ENCODE data around the gene SLC9A2. TPM values are rescaled to one million over a fixed set of nuclear protein-coding genes. Genes with fewer than 3 reads are reported as not detected.

The SLC9A2 gene
- total RNA-seq, 1 donor from 2014 or later, result not detected

DNA sequence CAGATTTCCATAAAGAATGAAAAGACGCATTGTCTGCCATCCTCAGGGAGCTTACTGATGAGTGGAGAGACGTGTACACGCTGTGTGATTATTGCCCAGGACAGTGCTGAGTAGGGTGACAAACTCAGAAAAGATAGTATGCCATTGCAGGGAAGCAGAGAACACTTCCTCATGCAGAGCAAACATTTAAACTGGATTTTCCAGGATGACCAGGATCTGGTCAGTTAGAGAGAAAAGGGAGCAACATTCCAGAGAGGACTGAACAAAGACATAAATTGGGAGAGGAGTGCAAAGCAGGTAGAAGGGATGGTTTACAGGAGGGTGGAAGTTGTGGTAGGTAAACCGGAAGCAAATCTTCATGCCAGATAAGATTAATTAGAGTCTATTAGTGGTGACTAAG, 2.3 kb downstream of the SLC9A2 start:
- DNase-seq, result no peak

DNA sequence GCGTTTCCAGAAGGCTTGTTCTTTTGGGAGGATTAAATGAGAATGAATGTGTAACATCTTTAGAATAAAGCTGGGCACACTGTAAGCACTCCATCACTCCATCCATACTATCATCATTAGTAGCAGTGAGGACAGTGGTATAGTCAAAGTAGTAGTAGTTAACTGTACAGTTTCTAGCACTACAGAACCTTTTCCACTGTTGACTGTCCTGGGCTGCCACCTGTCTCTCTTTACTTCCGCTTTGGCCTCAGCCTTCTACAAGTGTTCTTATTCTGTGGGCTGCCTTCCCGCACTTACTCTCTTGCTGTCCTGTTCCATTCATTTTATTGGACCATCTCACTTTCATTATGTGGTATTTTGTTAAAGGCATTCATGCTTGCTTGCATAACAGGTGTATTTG, 3.3 kb downstream of the SLC9A2 start:
- no peak for DNase-seq

DNA sequence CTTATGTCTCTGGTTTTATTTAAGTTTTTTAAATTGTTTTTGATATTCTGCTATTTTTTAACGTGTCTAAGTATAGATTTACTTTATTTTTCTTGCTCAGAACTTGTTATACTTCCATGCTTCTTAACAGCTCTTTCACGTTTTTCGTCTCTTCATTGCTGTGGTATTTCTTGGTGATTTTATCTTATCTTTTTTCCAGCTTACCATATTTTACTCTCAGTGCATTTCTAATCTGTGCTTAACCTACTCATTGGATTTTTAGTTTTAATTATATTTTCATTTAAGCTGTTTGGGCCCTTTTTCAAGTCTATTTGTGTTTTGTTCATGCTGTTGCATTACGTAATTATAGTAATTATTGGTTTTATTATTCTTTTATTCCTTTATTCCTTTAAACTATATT, 11.1 kb downstream of the SLC9A2 start:
- DNase-seq, result no peak

DNA sequence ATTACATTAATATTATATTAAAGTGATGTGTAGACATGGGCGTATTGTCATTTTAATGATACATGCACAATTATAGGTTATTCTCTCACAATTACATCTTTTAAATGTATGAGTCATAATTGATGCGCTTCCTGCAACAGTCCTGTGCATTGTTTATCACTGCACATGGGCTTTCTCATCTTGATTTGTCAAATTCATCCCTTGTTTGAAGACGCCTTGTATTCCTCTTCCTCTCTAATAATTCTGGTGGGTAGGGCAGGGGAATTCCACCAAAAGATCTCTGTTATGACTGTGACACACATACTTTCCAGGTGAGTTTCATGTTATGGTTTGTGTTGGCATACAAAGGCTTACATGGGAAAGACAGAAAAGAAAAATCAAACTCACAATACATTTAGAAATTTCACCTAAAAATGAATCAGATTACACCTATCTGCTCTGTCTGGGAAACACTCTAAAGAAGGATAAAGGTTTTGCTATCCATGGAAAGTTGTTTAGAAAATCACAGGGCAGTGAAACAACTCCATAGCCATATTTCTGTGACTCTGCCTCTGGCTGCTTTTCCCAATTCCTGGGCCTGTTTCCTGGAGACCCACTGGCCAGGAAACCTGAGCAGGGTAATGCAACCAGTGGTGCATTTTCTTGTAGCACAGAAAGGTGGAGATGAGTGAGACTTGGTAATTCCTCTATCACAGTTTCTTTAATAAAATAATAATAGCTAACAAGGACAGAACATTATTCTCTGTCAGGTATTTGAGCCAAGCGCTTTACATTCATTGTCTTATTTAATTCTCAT, 13.2 kb downstream of the SLC9A2 start:
- no peak for DNase-seq

DNA sequence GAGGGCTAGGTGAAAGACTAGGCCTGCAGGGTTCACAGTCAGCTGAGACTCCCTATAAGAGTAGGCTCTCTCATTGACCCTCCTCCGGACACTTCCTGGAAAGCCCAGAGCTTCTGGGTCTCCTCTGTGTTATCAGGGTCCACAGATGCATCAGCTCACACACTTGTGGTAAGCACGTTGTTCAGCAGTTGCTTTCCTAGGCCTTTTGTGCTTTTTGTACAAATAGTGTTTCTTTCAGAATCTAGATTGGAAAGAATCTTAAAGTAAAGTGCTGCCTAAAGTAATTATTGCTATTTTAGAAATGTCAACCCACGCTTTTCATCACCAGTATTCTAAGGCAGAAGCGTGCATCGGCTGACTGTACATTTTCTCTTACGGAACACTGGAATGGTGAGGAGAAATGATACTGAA, 15.5 kb downstream of the SLC9A2 start:
- no peak for DNase-seq

DNA sequence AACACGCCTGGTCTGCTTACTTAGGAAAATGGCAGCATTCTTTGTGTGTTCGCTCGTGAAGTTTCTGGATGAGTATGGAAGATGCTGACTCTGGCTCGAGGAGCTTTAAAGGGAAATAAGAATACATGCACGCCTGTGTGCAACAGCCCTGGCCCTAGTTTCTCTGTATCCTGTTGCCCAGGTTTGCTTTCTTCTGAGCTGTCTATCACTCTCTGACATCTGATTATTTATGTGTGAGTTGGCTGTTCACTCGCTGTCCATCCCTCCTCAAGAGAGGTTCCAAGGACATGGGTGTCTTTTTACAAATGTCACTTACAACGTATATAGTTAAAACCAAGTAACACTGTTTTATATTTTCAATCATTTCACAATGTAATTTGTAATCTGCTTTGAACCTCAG, 16.0 kb downstream of the SLC9A2 start:
- no peak for DNase-seq

DNA sequence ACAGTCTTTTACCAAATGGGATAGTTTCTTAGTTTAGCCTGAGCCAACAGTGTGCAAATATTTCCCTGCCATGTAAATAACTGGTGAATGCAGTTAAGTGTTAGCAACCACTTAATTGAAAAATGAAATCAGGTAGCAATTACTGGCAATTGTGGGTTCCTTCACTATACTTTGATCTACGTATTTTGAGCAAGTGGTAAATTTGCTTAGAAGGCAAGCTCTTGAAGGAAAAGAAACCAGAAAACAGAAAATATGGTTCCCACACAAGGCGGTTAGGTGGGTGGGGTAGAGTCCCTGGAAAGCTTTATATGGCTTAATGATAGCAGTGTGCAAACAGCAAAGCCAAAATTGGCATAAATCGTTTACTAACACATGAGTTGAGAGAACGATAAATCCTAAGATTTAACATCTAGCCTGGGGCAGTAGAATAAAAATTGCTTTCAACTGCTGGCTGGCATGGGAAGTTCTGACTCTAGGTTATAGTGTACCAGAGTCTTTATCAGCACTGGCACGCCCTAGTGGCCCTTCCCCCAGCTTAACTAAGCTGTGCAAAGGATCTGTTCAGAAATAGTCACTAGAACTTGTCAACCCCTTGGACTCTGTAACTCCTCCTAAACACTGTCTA, 17.0 kb downstream of the SLC9A2 start:
- DNase-seq, result no peak

DNA sequence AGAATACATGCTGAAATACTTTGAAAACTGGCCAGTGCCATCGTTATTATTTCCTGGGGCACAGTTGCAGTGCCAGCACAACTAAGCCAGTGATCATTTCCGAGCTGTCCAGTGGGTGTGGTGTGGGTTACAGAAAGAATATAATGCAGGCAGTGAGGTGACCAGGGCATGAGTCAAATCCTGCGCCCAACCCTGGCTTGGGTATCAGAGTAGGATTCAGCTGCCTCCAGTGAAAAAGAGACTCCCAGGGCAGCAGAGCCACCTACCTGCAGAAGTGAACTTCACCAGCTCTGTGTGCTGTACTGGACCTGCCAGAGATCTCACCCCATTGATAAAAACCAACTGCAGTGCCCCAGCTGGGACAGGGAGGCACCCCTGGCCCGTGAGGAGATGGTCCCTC, 18.0 kb downstream of the SLC9A2 start:
- DNase-seq, result no peak

DNA sequence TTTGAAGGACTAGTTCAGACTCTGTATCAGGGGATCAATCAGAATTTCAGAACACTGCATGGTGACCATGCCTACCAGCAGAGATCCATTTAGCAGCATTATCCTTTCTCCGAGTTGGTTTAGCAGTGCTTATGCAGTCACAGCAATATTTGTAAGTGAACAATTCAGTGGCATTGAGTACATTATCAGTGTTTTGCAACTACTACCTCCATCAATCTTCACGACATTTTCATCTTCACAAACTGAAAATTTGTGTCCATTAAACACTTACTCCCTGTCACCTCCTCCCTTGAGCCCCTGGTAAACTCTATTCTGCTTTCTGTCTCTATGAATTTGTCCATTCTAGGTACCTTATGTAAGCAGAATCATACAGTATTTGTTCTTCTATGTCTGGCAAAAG, 20.1 kb downstream of the SLC9A2 start:
- no peak for DNase-seq

DNA sequence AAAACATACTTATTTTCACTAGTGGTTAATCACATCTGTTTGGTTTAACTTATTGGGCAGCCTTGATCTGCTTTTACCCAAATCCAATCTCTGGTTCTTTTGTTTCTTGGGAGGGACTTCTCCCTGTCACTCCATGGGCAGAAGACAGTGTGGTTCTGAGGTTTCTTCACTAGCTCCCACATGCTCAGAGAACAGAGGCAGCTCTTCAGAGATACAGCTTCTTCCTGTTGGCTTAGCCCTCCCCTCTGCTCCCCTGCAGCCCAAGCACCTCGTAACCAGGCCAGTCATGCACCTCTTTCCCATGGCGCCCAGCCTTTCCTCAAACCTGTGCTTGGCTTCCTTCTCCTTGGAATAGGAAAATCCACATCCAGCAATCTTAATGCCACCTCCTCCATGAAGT, 32.8 kb downstream of the SLC9A2 start:
- no peak for DNase-seq

DNA sequence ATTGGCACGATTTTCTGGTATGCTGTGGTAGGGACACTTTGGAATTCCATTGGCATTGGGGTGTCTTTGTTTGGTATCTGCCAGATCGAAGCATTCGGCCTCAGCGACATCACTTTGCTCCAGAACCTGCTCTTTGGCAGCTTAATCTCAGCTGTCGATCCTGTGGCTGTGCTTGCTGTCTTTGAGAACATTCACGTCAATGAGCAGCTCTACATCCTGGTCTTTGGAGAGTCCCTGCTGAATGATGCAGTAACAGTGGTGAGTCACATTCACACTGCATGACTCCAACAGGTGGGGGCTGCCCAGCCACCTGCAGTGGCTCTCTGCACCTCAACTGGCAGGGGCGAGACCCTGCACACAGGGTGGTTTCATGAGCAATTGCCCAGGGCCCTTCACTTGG, 38.4 kb downstream of the SLC9A2 start:
- DNase-seq, result no peak

DNA sequence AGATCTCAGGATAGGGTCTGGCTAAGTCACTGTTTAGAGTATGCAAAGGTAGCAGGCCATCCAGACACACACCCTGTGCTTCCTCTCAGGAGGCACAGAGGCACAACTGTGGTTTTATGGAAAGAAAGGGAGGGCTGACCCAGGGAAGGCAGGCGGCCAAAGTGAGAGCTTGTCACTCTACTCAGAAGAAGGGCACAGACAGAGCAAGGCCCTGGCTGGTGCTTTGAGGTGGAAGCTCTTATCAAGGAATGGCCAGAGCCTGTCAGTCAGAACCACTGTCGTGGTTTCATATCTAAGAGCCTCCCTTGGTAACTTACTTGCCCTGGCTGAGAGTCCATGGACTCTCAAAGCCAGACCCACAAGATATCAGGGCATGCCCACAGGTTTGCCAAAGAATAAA, 40.7 kb downstream of the SLC9A2 start:
- no peak for DNase-seq

DNA sequence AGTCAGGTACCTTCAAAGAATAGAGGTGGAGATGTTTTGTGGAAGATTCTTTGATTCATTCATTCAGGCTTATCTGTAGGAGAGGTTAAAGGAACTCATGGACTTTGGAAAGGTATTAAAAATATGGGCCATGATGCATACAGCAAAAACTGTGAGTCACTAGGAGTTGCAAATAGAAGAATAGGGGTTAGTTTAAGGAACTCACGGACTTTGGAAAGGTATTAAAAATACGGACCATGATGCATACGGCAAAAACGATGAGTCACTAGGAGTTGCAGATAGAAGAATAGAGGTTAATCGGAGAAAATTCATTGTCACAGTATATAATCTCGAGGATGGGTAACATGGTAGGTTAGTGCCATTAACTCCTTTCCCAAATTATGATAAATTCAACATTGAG, 41.2 kb downstream of the SLC9A2 start:
- no peak for DNase-seq

DNA sequence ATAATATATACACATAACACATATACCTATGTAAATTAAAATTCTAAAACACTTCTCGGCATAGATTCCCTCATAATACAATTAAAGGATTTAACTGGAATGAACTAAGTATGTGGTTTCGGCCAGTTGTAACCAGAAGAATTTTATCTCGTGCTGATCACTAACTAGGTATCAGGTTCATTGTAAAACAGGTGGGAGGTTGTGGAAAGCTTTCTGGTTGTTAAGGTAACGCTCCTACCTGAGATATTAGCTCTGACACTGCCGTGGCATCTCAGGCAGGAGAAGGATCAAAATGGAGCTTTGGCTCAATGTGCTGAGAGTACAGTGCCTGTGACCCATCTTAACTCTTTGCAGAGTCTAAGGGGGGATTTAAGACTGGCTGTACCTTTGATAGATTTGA, 42.5 kb downstream of the SLC9A2 start:
- DNase-seq, result no peak

DNA sequence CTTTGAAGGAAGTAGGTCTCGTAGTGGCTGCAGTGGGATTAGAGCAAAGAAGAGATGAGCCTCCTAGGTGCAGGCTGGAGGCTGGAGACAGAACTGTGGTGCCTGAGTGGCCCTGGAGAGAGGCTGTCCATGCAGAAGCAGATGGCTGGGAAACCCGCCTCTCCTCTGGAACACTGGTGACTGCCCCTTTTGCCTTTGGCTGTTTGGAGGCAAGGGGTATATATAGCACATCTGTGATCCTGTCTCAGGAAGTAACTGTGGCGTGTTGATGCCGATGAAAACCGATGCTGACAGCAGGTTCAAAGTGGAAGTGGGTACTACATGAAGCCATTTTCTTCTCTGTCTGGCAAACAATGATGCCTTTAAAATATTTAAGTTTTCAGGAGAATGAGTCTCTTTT, 43.5 kb downstream of the SLC9A2 start:
- DNase-seq, result no peak

DNA sequence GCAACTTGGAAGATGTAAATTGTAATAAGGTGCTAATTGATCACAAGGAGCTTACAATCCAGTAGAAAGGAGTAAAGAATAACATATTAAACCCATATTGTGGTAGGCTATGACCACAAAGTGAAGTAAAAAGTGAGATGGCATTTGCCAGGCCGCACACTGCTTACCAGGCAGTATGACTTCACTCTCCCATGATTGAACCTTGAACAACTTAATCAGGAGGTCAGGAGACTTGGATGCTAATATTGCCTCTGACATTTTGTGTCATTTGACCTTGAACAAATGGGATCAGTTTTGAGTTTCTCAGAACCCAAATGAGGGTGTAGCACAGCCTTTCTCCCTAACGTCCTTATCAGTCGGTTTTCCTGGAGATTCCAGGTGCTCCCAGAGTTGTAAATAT, 44.0 kb downstream of the SLC9A2 start:
- no peak for DNase-seq

DNA sequence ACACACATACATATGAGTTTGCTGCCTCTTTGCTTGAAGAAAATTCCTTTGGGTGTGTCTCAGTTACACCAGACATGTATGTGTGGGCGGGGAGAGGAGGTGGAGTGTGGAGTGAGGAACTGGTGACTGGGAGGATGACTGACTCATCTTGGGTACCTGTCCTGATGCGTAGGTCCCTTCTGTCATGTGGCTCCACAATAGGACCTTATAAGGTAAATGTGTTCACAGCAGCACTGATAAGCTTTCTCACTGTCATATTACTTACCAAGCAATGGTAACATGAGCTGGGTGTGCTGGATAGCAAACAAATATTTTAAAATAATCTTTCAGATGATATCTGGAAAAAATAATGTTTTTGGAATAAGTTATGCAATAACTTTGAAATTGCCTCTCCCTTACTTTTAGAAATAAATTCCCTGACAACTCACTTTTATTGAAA, 45.1 kb downstream of the SLC9A2 start:
- no peak for DNase-seq

DNA sequence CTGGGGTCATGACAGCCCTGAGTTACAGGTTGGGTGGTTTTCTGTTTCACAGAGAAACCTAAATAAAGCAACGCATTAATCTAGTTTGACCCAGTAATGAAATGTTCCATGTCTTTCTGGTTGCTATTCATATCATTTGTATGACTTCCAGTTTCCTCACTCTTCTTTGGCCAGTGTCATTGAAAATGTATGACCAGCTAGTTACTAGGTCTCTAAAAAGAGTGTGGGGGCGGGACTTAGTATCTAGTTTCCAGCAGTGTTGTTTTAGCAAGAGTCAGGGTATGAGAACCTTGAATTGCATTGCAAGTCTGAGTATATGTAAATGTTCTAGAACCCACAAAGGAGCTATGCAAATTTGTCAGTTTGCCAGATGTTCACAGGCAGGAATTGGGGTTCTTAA, 47.7 kb downstream of the SLC9A2 start:
- DNase-seq, result no peak

DNA sequence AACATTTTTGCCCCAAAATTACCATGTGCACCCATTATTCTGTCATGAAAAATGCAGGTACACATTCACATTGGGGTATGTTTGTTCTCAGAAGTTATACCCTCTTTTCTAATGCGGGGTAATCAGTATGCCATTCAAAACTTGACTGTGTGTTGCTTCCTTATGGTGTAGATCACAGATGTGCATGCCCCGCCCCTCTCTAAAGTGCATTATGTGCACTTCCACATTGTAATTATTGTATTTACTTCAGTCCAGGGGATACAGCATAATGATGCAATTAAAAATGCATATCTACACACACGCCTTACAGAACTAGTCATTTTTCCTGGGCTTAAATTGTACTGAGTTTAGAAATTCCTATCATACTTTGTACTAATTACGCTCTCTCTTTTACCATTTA, 48.8 kb downstream of the SLC9A2 start:
- DNase-seq, result no peak

DNA sequence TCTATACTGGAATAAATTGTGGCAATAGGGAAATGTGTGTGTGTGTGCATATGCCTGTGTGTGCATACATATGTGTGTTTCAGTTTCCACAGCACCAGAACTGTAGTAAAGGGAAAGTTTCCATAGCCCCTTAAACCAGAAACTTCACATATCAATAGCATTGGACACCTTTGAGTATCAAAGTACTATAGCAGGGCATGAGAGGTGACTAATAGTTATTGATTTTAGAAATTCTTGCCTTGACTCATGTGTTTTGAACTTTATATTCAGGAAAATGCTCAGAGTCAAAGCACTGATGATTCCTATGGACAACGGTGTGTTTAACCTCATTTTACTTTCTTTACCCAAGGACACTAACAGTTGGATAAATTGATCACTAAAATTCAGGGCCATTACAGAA, 50.0 kb downstream of the SLC9A2 start:
- DNase-seq, result no peak

DNA sequence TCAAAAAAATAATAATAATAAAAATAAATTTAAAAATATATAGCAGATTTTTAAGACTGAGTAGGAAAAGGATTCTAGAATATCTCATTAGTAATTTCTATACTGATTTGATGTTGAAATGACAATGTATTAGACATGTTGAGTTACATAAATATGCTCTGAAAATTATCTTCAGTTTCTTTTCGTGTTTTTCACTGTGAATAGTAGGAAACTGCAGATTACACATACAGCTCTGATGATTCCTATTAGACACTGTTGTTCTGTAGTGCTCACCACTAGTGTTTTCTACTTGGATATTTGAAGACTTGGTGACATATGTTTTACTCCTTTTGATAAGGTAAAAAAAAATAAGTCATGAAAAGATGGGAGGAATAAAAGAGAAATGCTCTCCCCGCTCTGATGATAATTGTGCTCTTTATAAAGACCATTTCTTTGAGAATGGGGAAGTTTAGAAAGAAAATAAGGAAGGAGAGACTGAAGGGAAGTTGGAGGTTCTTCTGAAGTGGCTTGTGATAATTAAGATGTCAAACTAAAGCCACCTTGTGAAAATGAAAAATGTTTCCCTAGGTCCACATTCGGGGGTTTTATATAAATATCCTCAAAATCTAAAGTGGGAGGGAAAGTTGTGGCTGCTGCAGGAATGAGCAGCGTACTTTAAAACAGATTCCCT, 52.9 kb downstream of the SLC9A2 start:
- DNase-seq, result no peak

DNA sequence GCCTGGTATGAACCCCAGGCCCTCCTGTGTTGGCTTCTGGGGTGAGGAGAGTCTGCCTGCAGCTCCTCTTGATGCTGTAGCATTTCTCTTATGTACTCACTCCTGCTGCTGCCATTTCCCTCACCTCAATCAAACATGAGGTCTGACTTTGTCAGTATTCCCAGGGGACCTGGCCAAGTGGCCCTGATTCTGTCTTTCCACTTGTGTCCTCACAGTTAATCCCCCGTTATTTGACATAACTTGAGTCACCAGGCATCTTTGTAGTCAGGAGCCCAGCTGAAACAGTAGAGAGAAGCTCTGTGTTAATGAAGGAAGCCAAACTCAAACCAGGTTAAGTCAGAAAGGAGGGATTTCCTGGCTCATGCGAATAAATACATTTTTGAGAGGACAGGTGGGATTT, 55.0 kb downstream of the SLC9A2 start:
- DNase-seq, result no peak

DNA sequence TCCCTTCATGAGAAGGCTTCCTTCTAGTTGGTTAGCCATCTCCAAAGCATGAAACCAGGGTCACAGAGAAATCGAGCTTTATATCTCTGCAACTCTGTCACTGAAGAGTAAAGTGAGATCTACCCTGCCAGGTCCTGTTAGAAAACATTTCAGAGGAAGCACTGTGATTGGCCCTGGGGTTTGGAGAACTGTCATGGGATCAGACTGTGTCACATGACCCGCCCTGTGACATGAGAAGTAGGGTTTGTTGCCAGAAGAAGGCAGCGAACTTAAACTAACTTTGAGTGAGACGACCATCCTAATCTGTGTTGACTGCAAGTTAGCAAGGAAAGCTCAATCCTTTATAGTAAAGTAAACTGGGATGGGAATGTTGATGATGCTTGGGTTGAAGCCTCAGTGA, 55.5 kb downstream of the SLC9A2 start:
- DNase-seq, result no peak
